Panc1 (cell line): Measurements from ENCODE around the gene DPYSL3. TPM values are rescaled to one million over a fixed set of nuclear protein-coding genes. Genes with fewer than 3 reads are reported as not detected.

Experiments used
- ATAC-seq: fragments of 200-7000 bp; cut with Tn5 transposase; 2 replicates; pipeline ENCODE4 v1.9.1; 2020; ENCODE audit warnings: mild to moderate bottlenecking, moderate library complexity
- BruUV-seq: library from RNA; stranded (reverse); fragments of 400-500 nt; replicated peaks from 2 replicates; lab custom pipeline; 2021; lab: Mats Ljungman, UMichigan
- CTCF ChIA-PET: fragments of 300-600 bp; sonication (Branson Sonifier 250); formaldehyde crosslinking; loops from one replicate; lab custom pipeline; 2022; ENCODE audit warnings: antibody characterized with exemption; lab: Charles Lee
- POLR2A ChIA-PET: fragments of 300-600 bp; sonication (Branson Sonifier 250); formaldehyde crosslinking; loops from one replicate; lab custom pipeline; 2022; ENCODE audit warnings: antibody characterized with exemption; lab: Charles Lee
- DNase-seq: peaks from one replicate; pipeline ENCODE4 v3.0.0-alpha.2; 2010; ENCODE audit warnings: low read depth, low spot score
- H3K27ac ChIP-seq: 2 replicates; pipeline ENCODE4 v1.5.1; 2011; ENCODE audit warnings: mild to moderate bottlenecking, low read length, inconsistent platforms
- H3K27me3 ChIP-seq: fragments of 200-500 bp; sonication (Bioruptor generic); 2 replicates; pipeline ENCODE4 v1.6.0; 2014; ENCODE audit warnings: low read length, inconsistent platforms; ENCODE audit not compliant: control insufficient read depth, insufficient read depth
- H3K36me3 ChIP-seq: fragments of 200-500 bp; sonication (Bioruptor generic); 2 replicates; pipeline ENCODE4 v1.5.1; 2014; ENCODE audit warnings: inconsistent platforms, mild to moderate bottlenecking, low read length, moderate library complexity; ENCODE audit not compliant: control insufficient read depth, insufficient read depth
- H3K4me1 ChIP-seq: 2 replicates; pipeline ENCODE4 v1.5.1; 2011; ENCODE audit warnings: inconsistent platforms, mild to moderate bottlenecking, low read length, moderate library complexity; ENCODE audit not compliant: control insufficient read depth, insufficient read depth
- H3K4me3 ChIP-seq, 2 experiments: 2 replicates each; pipeline ENCODE4 v1.5.1; 2011 to 2012; ENCODE audit warnings: low read depth in 2 of 2, low read length in 2 of 2, mild to moderate bottlenecking in 2 of 2, inconsistent platforms in 1 of 2, moderate library complexity in 1 of 2
- H3K9me3 ChIP-seq: fragments of 200-500 bp; sonication (Bioruptor generic); 2 replicates; pipeline ENCODE4 v1.5.1; 2014; ENCODE audit warnings: low read depth, mild to moderate bottlenecking, inconsistent platforms, low read length, moderate library complexity; ENCODE audit not compliant: control insufficient read depth, insufficient read depth
- CTCF ChIP-seq: fragments of 450-650 bp; IDR thresholded peaks from 2 replicates; pipeline ENCODE4 v1.5.1; 2017; ENCODE audit warnings: mild to moderate bottlenecking
- POLR2AphosphoS5 ChIP-seq: IDR thresholded peaks from 2 replicates; pipeline ENCODE4 v1.6.1; 2012; ENCODE audit warnings: mild to moderate bottlenecking, low read depth, low read length, moderate library complexity
- REST ChIP-seq, 2 experiments: IDR thresholded peaks; 2 replicates each; pipeline ENCODE4 v1.6.1; 2011 to 2012; ENCODE audit warnings: low read depth in 2 of 2, control low read depth in 1 of 2, low read length in 1 of 2, mild to moderate bottlenecking in 1 of 2, moderate library complexity in 1 of 2; ENCODE audit not compliant: insufficient read depth in 1 of 2
- SIN3A ChIP-seq: IDR thresholded peaks from 2 replicates; pipeline ENCODE4 v1.6.1; 2012; ENCODE audit warnings: low read depth, mild to moderate bottlenecking, low read length, moderate library complexity, borderline replicate concordance; ENCODE audit not compliant: insufficient read depth
- TCF7L2 ChIP-seq: IDR thresholded peaks from 2 replicates; pipeline ENCODE4 v1.6.1; 2011; ENCODE audit warnings: mild to moderate bottlenecking, low read depth, low read length, inconsistent platforms
- in situ Hi-C: cut with HindIII; loops from 2 replicates; pipeline ENCODE4 v1.10.0; 2016; ENCODE audit warnings: low sequenced_read_pairs, low pct_unique_long_range_greater_than_20kb
- intact Hi-C: fragments of 100-400 bp; cut with micrococcal nuclease; formaldehyde crosslinking; loops from one replicate; pipeline ENCODE4 v1.10.0; 2022; ENCODE audit not compliant: unreplicated experiment
- total RNA-seq: library from RNA; stranded (reverse); gene quantifications from one replicate; pipeline ENCODE4 v1.2.1, GENCODE V29; 2021; ENCODE audit not compliant: unreplicated experiment

DPYSL3 gene
- total RNA-seq, 1 experiment from 2014 or later = 1.1 TPM

GRCh38 chr5:147485046-147485445 lies 24.8 kb downstream of the DPYSL3 start:
- Histone ChIP-seq H3K9me3 (no peaks in the 10 kb centered on the region), H3K4me1 (no peaks in the 10 kb centered on the region), H3K27me3 (no peaks in the 10 kb centered on the region), H3K27ac (no peak overlapping the region), H3K4me3 (no peak overlapping the region), H3K36me3 (no peaks in the 10 kb centered on the region)
- no TSS peak for BruUV-seq
- ChIA-PET CTCF (no interaction called here), POLR2A (no interaction called here)
- DNase-seq = no peak
- in situ Hi-C loops (no loop called here), intact Hi-C loops (no loop called here)
- ATAC-seq = no peak
- no peak for TF ChIP-seq POLR2AphosphoS5
- no peak for TF ChIP-seq TCF7L2
- no peak for TF ChIP-seq CTCF
- no peak for TF ChIP-seq REST (IDR thresholded peaks at IDR 0.05; ENCODE audit: insufficient read depth in 1 of 2, low read depth in 2 of 2, low read length in 1 of 2)
- no peak for TF ChIP-seq SIN3A

- POLR2A ChIA-PET = interaction anchor here (0.5 kb wide), 1 partner anchor 1052 kb away, joined by 7 read pairs; no protein-coding TSS in a partner anchor
These were observed 25.2 kb downstream of the DPYSL3 start for GRCh38 chr5:147484708-147485020.

More at GRCh38 chr5:147484708-147485020, 25.2 kb downstream of the DPYSL3 start:
- in situ Hi-C loops = no loop called here
- no peak overlapping the region for H3K27ac ChIP-seq
- TF ChIP-seq TCF7L2 (no peak), SIN3A (no peak), POLR2AphosphoS5 (no peak), REST (IDR thresholded peaks at IDR 0.05; ENCODE audit: insufficient read depth in 1 of 2, low read depth in 2 of 2, low read length in 1 of 2) (no peak), CTCF (no peak)
- ATAC-seq = no peak
- H3K4me3 ChIP-seq = no peak overlapping the region
- no peaks in the 10 kb centered on the region for H3K4me1 ChIP-seq
- CTCF ChIA-PET = no interaction called here
- intact Hi-C loops = no loop called here
- H3K27me3 ChIP-seq = no peaks in the 10 kb centered on the region
- H3K9me3 ChIP-seq = no peaks in the 10 kb centered on the region
- no peaks in the 10 kb centered on the region for H3K36me3 ChIP-seq
- no peak for DNase-seq
- no TSS peak for BruUV-seq
